Skeletal muscle cell (primary cell): Measurements from ENCODE around the gene DRD4.
"Not testable (repeated sequence)": the region's sequence is repeated elsewhere in the genome, so short reads cannot be mapped to it uniquely, and the experiment has no call there.

Experiments
- DNase-seq: peaks from one replicate; pipeline ENCODE4 v3.0.0-alpha.2; 2010; ENCODE audit warnings: low read depth
- H3K4me3 ChIP-seq: 2 replicates; pipeline ENCODE4 v1.5.1; 2011; ENCODE audit warnings: low read depth, mild to moderate bottlenecking, control low read depth, low read length, moderate library complexity

The DRD4 gene

DNA sequence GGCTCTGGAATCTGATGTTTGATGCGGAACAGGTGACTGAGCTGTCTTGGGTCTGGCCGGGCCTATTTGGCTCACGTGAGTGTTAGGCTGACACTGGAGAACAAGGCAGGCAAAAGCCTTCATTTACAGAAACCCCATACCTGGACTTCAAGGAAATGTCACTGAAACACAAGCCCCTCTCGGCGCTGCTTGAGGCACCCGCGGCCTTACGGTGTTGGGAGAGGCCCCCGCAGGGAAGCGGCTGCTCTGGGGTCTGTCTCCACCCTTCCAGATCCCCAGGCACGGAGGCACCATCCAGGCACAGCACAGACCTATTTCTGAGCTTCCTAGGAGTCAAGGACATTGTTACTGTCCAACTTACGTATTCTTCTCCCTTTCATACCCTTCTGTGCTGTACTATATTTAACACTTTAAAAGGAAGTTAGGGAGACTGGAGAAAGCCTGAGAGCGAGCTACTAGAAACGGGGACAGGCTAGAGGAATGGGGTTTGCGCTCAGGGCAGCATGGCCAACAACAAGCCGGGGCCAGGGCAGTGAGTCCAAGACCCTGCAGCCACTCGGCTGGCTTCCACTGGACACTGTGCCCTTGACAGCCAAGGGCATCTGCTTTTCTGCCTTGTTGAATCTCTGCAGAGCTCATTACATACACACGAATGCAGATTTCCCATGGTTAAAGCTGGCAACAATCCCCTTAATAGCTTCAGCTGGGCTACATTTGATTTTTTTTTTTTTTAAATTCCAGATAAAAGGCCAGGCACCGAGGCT, 23.8 kb downstream of the DRD4 start:
- no peak overlapping the region for H3K4me3 ChIP-seq
- no peak for DNase-seq

DNA sequence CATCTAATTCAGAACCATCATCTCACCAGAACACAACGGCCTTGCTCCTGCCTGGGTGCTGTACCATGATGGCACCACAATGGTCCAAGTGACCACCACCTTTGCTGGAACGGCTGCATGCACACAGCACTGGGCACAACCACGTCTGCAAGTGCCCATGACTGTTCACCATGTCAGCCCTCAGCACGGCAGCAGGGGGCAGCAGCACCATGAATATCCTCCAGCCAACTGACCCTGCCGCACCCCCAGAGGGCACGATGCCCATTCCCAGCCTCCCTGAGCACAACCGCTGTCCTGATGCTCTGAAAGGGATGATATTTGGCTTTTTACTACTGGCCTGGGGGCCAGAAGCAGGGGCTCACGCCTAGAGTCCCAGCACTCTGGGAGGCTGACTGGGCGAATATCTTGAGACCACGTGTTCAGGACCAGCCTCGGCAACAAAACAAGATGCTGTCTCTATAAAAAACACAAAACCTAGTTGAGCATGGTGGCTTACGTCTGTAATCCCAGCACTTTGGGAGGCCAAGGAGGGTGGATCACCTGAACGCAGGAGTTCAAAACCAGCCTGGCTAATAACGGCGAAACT, 25.7 kb downstream of the DRD4 start:
- no peak for DNase-seq
- H3K4me3 ChIP-seq: no peak overlapping the region

DNA sequence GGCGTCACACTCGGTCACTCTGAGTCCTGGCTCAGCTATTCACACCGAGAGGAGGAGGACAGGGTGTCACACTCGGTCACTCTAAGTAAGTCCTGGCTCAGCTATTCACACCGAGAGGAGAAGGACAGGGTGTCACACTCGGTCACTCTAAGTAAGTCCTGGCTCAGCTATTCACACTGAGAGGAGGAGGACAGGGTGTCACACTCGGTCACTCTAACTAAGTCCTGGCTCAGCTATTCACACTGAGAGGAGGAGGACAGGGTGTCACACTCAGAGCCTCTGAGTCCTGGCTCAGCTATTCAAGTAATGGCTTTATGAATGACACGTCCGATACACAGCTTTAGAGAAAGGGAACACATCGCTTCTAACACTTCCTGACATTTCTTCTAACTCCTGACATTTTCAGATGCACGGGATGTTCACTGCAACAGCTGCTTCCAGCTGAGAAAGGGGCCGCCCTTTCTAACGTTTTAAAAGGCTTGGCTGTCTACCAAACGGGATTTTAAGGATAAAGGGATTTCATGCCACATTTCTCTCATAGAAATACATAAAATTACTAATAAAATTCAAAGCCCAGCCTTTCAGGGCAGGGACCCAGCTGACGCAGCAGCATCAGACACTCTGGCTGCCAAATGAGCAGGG, 28.1 kb downstream of the DRD4 start:
- no peak overlapping the region for H3K4me3 ChIP-seq
- no peak for DNase-seq

DNA sequence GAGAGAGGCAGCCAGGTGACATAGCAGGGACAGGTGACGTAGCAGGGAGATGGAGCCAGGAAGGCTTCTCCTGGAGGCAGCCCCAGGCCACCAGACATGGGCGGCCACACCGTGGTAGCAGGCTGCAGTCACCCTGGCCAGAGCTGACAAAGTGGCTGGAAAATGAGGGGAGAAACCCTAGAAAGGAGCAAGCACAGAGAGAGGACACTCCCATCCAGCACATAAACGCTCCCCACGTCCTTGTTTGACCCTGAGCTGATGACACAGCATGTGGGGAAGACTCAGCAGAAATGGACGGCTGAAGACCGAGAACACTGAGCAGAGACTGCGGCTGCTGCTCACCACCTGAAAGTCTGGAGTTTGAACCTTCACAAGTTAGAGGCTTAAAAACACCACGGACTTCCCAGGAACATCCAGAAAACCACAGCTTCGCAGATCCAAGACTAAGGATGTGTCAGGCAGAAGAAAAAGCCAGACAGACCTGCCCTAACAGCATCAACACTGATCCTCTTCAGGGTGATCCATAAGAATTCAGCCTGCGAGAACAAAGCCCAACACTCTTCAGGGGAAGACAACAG, 28.7 kb downstream of the DRD4 start:
- H3K4me3 ChIP-seq: no peak overlapping the region
- DNase-seq: peak; percentile 20

DNA sequence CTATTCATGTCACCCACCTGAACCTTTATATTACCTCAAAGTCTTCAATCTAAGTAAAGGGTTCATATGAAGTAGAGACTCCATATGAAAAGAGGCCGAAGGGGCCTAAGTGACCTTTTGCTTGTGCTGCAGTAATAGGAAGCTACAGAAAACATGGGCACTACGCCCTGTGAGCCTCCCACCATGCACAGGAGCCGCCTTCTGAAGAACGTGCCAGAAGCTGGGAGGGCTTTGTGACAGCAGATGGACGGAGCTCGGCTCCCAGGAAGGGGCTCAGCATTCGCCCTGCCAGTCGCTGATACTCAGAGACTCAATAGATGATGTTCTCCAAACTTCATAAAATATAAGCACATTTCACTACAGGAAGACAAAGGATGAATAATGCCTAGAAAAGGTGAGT, 36.8 kb downstream of the DRD4 start:
- no peak overlapping the region for H3K4me3 ChIP-seq
- DNase-seq: no peak

DNA sequence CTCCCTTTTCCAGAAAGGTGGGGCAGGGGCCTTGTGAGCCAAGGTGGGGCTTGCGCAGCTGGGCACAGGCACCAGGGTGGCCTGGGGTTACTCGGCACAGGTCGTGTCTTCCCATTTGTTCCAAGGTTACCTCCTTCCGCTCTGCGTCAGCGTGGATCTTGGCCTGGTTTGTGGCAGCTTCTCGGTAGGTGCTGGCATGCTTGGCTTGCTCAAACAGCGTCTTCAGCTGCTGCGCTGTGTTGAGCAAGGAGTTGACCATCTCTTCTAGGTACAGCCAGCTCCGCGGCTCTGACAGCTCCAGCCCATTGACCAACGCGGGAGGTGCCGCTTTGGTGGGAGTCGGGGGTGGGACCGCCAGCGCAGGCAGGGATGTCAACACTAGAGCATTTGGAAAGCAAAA, 37.3 kb downstream of the DRD4 start:
- H3K4me3 ChIP-seq: no peak overlapping the region
- no peak for DNase-seq

DNA sequence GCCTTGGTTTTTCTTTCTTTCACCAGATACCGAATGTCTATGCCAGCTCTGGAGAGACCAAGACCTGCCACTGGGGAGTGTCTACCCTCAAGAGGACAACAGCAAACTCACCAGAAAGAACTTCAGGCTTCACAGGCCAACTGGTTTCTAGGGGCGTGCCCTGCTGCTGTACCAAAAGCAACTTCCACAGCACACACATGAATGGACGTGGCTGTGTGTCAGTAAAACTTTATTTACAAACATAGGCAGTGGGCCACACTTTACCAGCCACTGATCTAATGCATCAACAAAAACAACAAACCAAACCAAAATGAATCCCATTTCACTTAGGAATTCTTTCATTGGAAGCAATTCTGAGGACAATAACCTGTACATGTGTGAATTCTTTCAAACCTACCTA, 41.2 kb downstream of the DRD4 start:
- no peak overlapping the region for H3K4me3 ChIP-seq
- DNase-seq: no peak

DNA sequence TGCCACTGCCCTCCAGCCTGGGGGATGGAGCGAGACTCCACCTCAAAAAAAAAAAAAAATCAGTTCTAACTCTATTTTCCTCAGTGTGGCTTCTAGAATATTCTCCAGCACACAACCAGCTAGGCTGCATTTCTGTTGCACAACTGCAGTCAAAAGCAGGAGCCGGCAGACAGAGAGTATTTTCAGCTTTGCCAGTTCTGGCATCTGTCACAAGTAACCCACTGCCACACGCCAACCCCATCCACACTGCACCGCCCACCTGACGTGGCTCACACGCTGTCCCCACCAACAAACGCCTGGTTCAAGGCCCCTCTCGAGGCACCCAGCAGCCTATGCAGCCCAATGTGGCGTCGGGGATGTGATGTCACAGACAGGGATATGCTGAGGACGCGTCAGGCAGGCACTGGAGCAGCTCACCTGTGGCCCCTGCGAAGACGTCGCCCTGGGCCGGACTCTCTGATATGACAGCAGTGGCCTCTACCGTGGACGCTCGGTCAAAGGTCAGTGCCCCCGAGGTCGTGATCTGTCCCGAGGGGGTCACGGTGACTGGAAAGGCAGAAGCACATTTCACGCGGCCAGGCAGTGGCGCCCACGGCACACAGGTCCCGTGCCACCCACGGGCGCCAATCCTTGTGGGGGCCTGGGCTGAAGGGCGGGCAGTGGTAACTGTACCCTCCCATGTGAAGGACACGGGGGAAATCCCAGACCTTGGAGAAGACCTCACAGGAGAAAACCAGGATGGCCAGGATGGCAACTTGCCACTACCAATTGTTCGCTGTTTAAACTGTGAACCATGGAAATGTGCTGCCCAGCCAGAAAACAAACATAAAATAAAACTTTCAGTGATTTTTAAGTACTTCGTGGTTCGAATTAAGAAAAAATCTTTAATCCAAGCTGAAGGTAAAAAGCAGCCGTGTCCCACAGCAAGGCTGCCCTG, 42.5 kb downstream of the DRD4 start:
- no peak for DNase-seq
- no peak overlapping the region for H3K4me3 ChIP-seq

DNA sequence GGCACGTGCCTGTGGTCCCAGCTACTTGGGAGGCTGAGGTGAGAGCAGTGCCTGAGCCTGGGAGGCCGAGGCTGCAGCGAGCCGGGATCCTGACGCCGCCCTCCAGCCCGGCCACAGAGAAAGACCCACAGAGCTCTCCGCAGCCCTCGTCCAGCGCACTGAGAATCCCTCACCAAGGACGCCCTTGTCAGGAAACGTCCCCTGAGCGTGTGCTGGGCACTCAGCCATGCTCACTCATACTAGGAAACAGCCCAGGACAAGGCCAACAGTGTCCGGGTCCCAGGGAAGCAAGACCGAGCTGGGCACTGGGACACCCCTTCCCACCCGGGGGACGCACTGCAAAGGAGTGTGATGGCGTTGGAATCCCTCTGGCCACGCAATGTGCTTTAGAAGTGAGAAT, 43.4 kb downstream of the DRD4 start:
- no peak overlapping the region for H3K4me3 ChIP-seq
- no peak for DNase-seq

DNA sequence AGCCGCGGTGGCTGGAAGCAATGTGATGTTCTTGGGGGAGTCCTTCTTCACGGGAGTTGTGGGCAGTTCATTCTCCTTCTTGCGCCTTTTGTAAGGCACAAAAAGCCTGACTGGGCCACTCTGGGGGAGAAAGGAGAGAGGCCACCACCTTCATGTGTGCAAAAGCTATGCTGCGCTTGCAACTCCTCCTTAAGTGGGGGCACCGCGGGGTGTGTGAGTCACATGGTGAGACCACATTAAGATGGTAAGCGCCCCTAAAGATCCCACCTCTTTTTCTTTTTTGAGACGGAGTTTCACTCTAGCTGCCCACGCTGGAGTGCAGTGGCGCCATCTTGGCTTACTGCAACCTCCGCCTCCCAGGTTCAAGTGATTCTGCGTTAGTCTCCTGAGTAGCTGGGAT, 43.9 kb downstream of the DRD4 start:
- DNase-seq: no peak
- H3K4me3 ChIP-seq: no peak overlapping the region

DNA sequence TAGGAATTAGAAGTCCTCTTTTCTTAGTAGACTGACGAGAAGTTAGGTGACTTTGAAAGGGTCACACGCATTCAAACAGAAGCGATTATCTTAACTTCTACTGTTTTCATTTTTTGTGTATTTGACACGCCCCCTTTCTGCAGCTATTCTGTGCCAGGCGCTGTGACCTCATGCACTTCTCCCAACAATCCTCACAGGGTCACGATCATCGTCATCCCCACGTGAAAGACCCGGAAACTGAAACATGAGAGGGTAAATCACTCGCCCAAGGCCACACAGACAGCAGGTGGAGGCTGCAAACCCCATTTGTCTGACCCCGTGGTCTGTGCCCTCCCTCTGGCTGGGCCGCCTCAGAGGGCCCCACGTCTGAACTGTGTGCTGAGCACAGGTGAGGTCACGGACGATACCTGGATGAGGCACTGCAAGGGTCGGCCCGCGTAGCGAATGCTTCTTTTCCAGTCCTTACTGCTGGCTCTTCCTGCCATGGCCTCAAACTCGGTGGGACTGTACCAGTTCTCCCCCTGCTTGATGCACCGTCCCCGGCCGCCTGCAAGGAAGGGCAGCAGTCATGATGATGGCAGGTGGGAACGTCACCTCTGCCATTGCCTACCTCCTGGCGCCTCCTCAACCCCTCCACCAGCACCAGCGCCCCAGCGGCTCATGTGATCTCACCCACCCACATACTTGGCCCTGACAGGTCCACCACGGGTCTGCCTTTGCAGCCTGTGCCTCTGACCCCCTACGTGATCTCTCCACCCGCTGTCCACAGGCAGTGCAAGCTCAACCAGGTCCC, 49.6 kb downstream of the DRD4 start:
- H3K4me3 ChIP-seq: no peak overlapping the region
- no peak for DNase-seq

DNA sequence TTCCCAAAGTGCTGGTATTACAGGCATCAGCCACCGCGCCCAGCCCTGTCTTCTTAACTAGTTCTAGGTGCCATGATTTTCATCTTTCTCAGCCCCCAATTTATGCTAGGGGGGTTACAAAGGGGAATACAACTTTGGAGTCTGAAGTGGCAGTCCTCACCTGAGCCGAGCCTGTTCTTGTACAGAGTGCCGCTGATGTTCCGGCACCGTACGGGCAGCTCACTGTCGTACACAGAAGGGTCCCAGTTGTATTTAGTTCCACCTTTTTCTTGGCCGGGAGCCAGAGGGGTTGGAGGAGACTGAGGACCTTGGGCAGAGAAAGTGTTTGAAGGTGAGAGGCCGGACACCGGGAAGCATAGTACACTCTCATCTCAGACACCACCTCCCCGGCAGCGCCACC, 50.7 kb downstream of the DRD4 start:
- no peak for DNase-seq
- H3K4me3 ChIP-seq: no peak overlapping the region

DNA sequence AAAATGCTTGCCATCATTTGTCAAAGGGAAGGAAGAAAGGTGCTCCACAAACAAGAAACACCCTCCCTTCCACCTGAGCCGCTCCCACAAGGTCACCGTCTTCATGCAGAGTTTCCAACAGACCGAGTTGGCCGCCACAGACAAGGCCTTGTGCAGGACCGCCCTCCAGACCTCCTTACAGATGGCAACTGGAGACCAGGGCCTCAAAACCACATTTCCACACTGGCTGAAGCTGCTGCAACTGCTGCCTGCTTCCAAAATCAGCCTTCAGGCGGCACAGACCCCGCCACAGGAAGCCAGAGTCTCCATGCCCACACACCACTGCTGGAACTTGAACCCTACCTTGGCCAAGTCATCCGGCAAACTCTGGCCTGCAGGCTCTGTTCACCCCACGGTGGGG, 51.6 kb downstream of the DRD4 start:
- no peak overlapping the region for H3K4me3 ChIP-seq
- DNase-seq: no peak

DNA sequence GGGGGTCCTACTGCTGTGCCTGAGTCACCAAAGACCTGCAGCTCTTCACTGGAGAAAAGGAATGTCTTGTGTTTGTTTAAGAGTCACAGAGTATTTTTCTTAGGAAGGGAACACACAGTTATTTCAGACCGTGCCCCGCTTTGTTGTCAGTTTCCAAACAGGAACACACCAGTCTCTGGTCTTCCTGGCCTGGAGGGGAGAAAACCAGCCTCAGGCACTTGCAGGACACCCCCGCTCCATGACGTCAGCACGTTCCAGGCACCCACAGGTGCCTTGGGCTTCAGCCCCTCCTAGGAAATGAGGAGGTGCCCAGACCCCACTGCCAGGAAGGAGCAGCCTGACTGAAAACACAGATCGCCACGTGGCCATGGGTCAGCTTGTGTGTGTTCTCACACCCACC, 52.6 kb downstream of the DRD4 start:
- no peak overlapping the region for H3K4me3 ChIP-seq
- DNase-seq: no peak

DNA sequence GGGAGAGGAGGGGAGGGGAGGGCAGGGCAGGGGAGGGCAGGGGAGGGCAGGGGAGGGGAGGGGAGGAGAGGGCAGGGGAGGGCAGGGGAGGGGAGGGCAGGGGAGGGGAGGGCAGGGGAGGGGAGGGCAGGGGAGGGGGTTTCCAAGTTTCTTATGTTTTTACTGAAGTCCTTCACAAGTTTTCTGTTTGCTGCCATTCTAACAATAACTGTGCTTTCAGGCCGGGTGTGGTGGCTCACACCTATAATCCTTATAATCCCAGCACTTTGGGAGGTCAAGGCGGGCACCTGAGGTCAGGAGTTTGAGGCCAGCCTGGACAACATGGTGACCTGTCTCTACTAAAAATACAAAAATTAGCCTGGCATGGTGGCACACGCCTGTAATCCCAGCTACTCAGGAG, 53.2 kb downstream of the DRD4 start:
- H3K4me3 ChIP-seq: not testable (repeated sequence)

More for the DNA sequence above, 53.2 kb downstream of the DRD4 start:
- DNase-seq: not testable (repeated sequence)
